ENCODE measurements around the gene POLR2J3.
"Not testable (repeated sequence)": the region's sequence is repeated elsewhere in the genome, so short reads cannot be mapped to it uniquely, and the experiment has no call there.

- TF ChIP-seq, protein P1, sequence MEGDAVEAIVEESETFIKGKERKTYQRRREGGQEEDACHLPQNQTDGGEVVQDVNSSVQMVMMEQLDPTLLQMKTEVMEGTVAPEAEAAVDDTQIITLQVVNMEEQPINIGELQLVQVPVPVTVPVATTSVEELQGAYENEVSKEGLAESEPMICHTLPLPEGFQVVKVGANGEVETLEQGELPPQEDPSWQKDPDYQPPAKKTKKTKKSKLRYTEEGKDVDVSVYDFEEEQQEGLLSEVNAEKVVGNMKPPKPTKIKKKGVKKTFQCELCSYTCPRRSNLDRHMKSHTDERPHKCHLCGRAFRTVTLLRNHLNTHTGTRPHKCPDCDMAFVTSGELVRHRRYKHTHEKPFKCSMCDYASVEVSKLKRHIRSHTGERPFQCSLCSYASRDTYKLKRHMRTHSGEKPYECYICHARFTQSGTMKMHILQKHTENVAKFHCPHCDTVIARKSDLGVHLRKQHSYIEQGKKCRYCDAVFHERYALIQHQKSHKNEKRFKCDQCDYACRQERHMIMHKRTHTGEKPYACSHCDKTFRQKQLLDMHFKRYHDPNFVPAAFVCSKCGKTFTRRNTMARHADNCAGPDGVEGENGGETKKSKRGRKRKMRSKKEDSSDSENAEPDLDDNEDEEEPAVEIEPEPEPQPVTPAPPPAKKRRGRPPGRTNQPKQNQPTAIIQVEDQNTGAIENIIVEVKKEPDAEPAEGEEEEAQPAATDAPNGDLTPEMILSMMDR (IDR thresholded peaks at IDR 0.05) = not testable (repeated sequence)
- TF ChIP-seq FOXK1 (CRISPR knock-in tag; IDR thresholded peaks at IDR 0.05); NFYB (CRISPR knock-in tag; conservative IDR thresholded peaks at IDR 0.05; ENCODE audit: low read depth); ZNF671 (CRISPR knock-in tag; IDR thresholded peaks at IDR 0.05); ZNF416 (CRISPR knock-in tag; IDR thresholded peaks at IDR 0.05); CREM (CRISPR knock-in tag; IDR thresholded peaks at IDR 0.05); CREB1 (CRISPR knock-in tag; IDR thresholded peaks at IDR 0.05); TCF7 (CRISPR knock-in tag; IDR thresholded peaks at IDR 0.05; ENCODE audit: low read depth); IRF2 (CRISPR knock-in tag; IDR thresholded peaks at IDR 0.05; ENCODE audit: borderline replicate concordance, low read depth); ATF2 (CRISPR knock-in tag; IDR thresholded peaks at IDR 0.05; ENCODE audit: borderline replicate concordance, low read depth): not testable (repeated sequence)
- TF ChIP-seq, protein P2, sequence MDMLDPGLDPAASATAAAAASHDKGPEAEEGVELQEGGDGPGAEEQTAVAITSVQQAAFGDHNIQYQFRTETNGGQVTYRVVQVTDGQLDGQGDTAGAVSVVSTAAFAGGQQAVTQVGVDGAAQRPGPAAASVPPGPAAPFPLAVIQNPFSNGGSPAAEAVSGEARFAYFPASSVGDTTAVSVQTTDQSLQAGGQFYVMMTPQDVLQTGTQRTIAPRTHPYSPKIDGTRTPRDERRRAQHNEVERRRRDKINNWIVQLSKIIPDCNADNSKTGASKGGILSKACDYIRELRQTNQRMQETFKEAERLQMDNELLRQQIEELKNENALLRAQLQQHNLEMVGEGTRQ (CRISPR knock-in tag; IDR thresholded peaks at IDR 0.05) = not testable (repeated sequence)
- TF ChIP-seq, protein P3, sequence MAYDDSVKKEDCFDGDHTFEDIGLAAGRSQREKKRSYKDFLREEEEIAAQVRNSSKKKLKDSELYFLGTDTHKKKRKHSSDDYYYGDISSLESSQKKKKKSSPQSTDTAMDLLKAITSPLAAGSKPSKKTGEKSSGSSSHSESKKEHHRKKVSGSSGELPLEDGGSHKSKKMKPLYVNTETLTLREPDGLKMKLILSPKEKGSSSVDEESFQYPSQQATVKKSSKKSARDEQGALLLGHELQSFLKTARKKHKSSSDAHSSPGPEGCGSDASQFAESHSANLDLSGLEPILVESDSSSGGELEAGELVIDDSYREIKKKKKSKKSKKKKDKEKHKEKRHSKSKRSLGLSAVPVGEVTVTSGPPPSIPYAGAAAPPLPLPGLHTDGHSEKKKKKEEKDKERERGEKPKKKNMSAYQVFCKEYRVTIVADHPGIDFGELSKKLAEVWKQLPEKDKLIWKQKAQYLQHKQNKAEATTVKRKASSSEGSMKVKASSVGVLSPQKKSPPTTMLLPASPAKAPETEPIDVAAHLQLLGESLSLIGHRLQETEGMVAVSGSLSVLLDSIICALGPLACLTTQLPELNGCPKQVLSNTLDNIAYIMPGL (CRISPR knock-in tag; IDR thresholded peaks at IDR 0.05) = not testable (repeated sequence)
- TF ChIP-seq, protein P4, sequence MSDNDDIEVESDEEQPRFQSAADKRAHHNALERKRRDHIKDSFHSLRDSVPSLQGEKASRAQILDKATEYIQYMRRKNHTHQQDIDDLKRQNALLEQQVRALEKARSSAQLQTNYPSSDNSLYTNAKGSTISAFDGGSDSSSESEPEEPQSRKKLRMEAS (CRISPR knock-in tag; IDR thresholded peaks at IDR 0.05) = not testable (repeated sequence)
Measured at GRCh38 chr7:102527182-102527581, 45.2 kb downstream of the POLR2J3 start.

Measured in WTC11 (cell line).